Nucleus accumbens (tissue), 56 donors: ENCODE data around the gene PLCB3.

Experiments used
- DNase-seq, 56 donors: peaks; one replicate each; lab custom pipeline; 2025; lab: John Stamatoyannopoulos, UW

Gene PLCB3

GRCh38 chr11:64251016-64251752 is at the start of gene PLCB3:
TSS of gene PLCB3 (plus strand) at chr11:64251530. CDS start at chr11:64251650, 120 bp downstream.
- DNase-seq, result peak in 30 of 56 donors; percentile 17 to 82 (median 30)

GRCh38 chr11:64201543-64201942 is 49.8 kb upstream of the PLCB3 start:
- DNase-seq, result no peak

- DNase-seq, result no peak
These were observed 48.3 kb upstream of the PLCB3 start for GRCh38 chr11:64202992-64203391.

GRCh38 chr11:64203421-64204079 is 47.8 kb upstream of the PLCB3 start:
- DNase-seq, result no peak

- DNase-seq, result no peak
These were observed 47.3 kb upstream of the PLCB3 start for GRCh38 chr11:64204080-64204440.

GRCh38 chr11:64204464-64204989 is 46.8 kb upstream of the PLCB3 start:
- peak in 53 of 56 donors; percentile 10 to 91 (median 61) for DNase-seq

- peak in 5 of 56 donors; percentile 14 to 41 (median 27) for DNase-seq
These were observed 44.7 kb upstream of the PLCB3 start, which contains the start of gene FERMT3 for GRCh38 chr11:64206457-64207255. TSS of gene FERMT3 (plus strand) at chr11:64206721. CDS start at chr11:64207365, 644 bp downstream.

GRCh38 chr11:64207256-64208085 is 43.9 kb upstream of the PLCB3 start:
- DNase-seq, result peak in 24 of 56 donors; percentile 15 to 82 (median 39)

- DNase-seq, result no peak
These were observed 43.1 kb upstream of the PLCB3 start for GRCh38 chr11:64208086-64208795.

- DNase-seq, result peak in 3 of 56 donors; percentile 18 to 42 (median 32)
These were observed 42.4 kb upstream of the PLCB3 start for GRCh38 chr11:64208796-64209562.

- no peak for DNase-seq
These were observed 41.8 kb upstream of the PLCB3 start for GRCh38 chr11:64209563-64209843.

- no peak for DNase-seq
These were observed 40.9 kb upstream of the PLCB3 start for GRCh38 chr11:64210301-64211020.

GRCh38 chr11:64211181-64211872 is 40.0 kb upstream of the PLCB3 start:
- no peak for DNase-seq

- DNase-seq, result no peak
These were observed 34.5 kb upstream of the PLCB3 start for GRCh38 chr11:64216879-64217278.

GRCh38 chr11:64218628-64219353 is 32.5 kb upstream of the PLCB3 start:
- DNase-seq, result peak in 3 of 56 donors; percentile 25 to 63 (median 34)

- DNase-seq, result no peak
These were observed 32.0 kb upstream of the PLCB3 start for GRCh38 chr11:64219354-64219684.

- no peak for DNase-seq
These were observed 31.6 kb upstream of the PLCB3 start for GRCh38 chr11:64219755-64220154.
